ENCODE data around the gene CCL14. TPM values are rescaled to one million over a fixed set of nuclear protein-coding genes. Genes with fewer than 3 reads are reported as not detected.

The CCL14 gene
- total RNA-seq, 1 donor = not detected

DNA sequence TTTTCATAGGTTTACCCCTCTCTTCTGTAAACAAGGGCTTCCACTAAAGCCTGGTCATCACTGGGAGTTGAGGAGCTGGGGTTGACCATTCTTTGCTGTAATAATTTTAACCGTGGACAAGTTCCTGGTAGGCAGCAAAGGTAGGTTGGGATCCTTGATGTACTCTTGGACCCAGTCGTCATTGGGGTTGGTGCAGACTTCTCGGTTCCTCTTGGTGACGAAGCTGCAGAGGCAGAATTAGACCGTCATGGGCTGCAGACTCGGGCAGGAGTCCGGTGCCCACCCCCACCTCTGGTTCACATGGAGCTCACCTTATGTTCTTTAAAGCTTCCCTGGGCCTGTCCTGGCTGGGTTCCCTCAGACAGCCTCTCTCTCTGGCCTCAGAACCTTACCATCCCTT, 9.0 kb downstream of the CCL14 start:
- DNase-seq (ENCODE audit: low read depth) = no peak
- no peak overlapping the region for H3K4me3 ChIP-seq (ENCODE audit: low read depth, low read length)
- TF ChIP-seq CTCF (IDR thresholded peaks at IDR 0.05; ENCODE audit: insufficient read depth, low read depth, low read length) = no peak

DNA sequence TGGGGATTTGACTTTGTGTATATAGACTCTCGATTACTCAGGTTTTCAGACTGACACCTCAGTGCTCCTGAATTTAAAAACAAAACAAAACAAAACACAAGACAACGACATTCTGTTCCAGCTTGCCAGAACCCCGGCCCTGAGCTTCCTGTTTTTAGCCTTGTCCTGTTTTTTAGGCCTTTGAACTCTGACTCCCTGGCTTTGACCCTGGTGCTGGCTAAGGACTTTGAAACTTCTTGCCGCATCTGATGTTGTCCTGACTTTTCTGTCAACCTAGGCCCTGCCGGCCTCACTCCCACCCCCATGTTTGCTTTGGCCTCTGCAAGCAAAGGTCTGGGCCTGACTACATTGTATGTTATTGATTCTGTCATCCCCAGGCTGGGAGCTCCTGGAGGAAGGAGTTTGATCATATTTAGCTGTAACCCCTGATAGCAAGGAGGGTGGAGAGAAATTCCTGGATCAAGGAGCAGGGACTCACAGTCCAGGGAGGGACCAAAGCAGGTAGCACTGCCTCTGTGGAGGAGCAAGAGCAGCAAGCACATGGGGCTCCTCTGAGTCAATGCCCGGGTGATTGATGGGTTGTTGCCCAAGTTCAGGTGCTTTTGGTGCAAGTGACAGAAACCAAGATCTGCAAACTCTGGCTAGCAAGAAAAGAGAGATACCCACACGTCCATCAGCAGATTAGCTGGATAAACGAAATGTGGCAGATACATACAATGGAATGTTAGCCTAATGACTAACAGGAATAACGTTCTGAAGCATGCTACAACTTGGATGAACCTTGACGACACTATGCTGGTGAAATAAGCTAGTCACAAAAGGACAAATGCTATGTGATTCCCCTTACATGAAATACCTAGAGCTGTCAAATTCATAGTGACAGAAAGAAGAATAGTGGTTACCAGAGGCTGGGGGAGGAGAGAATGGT, 12.9 kb downstream of the CCL14 start:
- no peak overlapping the region for H3K4me3 ChIP-seq (ENCODE audit: low read depth, low read length)
- TF ChIP-seq CTCF (IDR thresholded peaks at IDR 0.05; ENCODE audit: insufficient read depth, low read depth, low read length) = no peak
- DNase-seq (ENCODE audit: low read depth) = no peak

GRCh38 chr17:35972945-35973332, 13.6 kb downstream of the CCL14 start:
- DNase-seq (ENCODE audit: low read depth) = no peak
- no peak for TF ChIP-seq CTCF (IDR thresholded peaks at IDR 0.05; ENCODE audit: insufficient read depth, low read depth, low read length)
- no peak overlapping the region for H3K4me3 ChIP-seq (ENCODE audit: low read depth, low read length)

GRCh38 chr17:35972535-35972934, 14.0 kb downstream of the CCL14 start:
- no peak for DNase-seq (ENCODE audit: low read depth)
- no peak for TF ChIP-seq CTCF (IDR thresholded peaks at IDR 0.05; ENCODE audit: insufficient read depth, low read depth, low read length)
- H3K4me3 ChIP-seq (ENCODE audit: low read depth, low read length) = no peak overlapping the region

DNA sequence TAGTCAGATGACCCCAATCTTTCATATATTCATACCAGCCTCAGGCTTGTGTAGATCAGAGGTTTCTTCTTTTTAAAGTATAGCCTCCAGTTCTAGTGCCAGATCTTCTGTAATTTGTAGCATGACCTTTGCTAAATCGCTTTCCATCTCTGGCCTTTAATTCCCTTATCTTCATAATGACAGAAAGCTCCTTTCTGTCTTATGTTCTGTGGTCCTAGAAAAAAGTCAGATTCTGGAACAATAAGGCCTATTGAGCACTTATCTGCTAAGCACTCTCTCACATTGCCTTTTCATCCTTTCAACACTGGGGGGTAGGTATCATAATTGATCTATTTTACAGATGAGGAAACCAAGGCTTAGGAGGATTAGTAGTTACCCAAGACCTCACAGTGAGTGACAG, 14.5 kb downstream of the CCL14 start:
- TF ChIP-seq CTCF (IDR thresholded peaks at IDR 0.05; ENCODE audit: insufficient read depth, low read depth, low read length) = no peak
- no peak overlapping the region for H3K4me3 ChIP-seq (ENCODE audit: low read depth, low read length)

DNA sequence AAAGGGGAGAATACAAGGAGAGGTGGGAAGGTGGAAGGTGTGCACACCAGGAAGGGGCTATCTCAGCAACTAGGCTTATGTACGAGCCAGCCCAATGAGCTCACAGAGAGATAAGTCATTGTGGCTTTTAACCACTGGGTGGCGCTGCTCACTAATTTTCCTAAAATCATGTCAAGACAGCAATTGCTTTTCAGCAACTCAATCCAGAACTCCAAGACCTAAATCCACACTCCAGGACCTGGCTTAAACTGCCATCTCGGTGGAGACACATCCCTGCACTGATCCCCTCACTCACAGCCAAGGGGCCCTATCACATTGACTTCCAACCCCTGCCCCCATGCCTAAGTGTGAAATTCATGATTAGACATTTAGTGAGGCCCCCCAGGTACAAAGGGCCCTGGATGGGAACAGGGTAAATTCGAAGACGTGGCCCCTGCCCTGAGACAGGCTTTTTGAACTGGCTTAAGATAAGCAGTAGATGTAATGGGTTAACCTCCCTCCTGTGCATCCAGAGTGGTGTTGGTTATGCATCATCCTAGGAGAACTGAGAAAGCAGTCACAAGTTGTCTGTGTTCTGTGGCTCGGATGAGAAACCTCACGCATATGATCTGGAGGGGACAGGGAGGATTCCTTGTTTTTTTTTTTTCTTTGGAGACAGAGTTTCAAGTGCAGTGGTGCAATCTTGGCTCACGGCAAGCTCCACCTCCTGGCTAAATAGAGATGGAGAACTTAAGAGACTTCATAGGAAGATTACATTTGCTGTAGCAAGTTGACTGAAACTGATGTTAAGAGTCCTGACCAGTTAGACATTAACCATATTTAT, 16.8 kb downstream of the CCL14 start:
- no peak overlapping the region for H3K4me3 ChIP-seq (ENCODE audit: low read depth, low read length)
- peak; percentile 80 for TF ChIP-seq CTCF (IDR thresholded peaks at IDR 0.05; ENCODE audit: insufficient read depth, low read depth, low read length)
- peak; percentile 82 for DNase-seq (ENCODE audit: low read depth)

More for the DNA sequence above, 14.5 kb downstream of the CCL14 start:
- DNase-seq (ENCODE audit: low read depth) = no peak

Data from fibroblast of villous mesenchyme (primary cell).